Measurements from ENCODE around the gene LRRC36.
"Not testable (repeated sequence)": the region's sequence is repeated elsewhere in the genome, so short reads cannot be mapped to it uniquely, and the experiment has no call there.

LRRC36 gene

GRCh38 chr16:67345401-67345800 is 18.8 kb downstream of the LRRC36 start:
- no peak for DNase-seq

- DNase-seq: no peak
Observed at GRCh38 chr16:67346341-67346740, 19.7 kb downstream of the LRRC36 start.

DNA sequence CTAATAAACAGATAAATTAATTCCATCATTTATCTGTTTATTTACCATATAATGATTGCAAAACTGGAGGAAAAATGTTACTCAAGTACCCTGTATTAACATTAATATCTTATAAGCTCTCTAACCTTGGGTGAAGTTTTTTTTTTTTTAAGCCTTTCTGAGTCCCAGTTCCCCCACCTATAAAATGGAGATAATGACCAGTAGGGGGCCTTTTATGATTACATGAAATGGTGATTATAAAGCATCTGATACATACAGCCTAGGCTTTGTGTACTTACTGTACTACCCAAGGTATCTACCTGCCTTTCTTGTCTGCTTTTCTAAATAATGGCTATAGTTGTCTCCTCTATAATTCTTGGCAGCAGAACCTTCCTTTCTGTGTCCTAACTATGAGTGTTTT is 22.6 kb downstream of the LRRC36 start:
- DNase-seq: no peak

GRCh38 chr16:67350324-67350723 is 23.7 kb downstream of the LRRC36 start:
- DNase-seq: no peak

DNA sequence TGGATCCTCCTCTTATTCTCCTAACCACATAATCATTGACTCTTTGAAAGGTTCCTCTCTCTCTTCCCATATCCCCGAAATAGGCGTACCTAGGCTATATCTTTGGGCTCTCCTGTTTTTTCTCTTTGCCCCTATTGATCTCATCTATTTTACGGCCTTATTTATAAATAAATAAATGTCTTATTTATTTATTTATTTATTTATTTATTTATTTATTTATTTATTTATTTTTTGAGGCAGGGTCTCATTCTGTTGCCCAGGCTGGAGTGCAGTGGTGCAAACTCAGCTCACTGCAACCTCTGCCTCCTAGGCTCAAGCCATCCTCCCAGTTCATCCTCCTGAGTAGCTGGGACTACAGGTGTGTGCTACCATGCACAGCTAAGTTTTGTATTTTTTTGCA is 25.8 kb downstream of the LRRC36 start:
- DNase-seq: not testable (repeated sequence)

- peak; percentile 31 to 50 for DNase-seq
Observed at GRCh38 chr16:67356396-67356795, 29.8 kb downstream of the LRRC36 start.

DNA sequence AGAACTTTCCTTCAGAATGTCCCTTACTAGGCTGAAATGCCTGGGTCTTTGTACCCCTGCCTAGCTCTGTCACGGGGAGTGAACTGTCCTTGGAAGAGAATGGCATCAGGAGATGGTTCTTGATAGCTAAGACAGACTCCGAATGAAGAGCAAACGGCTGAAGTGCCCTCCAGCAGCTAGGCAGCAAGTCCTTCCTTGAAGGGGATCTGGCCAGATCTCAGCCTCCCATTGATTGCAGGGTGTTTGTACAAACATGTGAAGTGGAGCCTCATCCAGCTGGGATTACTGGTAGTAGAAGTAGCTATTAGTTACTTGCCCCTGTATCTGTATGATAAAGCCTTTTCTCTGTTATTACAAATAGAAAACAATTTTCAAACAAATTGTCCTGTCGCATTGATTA is 30.9 kb downstream of the LRRC36 start:
- DNase-seq: peak; percentile 53 to 75

DNA sequence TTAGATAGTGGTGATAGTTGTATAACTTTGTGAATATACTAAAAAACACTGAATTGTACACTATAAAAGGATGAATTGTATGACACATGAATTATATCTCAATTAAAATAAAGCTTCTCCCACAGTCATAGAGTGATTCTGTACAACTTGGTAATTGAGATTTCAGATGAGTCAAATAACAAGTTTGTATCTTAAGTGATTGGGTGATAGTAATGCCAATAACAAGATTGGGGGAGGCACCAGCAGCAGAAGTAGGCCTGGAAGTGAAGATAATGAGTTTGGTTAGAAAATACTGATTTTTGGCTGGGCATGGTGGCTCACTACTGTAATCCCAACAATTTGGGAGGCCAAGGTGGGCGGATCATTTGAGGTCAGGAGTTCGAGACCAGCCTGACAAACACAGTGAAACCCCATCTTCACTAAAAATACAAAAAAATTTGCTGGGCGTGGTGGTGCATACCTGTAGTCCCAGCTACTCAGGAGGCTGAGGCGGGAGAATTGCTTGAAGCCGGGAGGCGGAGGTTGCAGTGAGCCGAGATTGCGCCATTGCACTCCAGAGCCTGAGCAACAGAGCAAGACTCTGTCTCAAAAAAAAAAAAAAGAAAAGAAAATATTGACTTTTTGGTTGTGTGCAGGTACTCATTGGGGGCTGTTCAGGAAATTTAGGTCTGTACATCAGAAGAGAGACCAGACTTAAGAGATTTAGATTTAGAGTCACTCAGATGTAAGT is 33.1 kb downstream of the LRRC36 start:
- not testable (repeated sequence) for DNase-seq

DNA sequence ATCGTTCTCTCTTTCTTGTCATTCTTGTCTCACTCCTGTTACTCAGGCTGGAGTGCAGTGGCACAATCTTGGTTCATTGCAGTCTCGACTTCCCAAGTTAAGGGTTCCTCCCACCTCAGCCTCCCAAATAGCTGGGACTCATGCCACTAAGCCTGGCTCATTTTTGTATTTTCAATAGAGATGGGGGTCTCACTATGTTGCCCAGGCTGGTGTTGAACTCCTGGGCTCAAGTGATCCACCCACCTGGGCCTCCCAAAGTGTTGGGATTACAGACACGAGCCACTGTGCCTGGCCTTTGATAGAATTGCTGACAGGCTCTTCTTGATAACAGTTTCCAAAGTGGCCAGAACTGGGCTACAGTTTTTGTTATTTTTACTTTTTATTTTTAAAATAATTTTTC is 34.4 kb downstream of the LRRC36 start:
- DNase-seq: no peak

DNA sequence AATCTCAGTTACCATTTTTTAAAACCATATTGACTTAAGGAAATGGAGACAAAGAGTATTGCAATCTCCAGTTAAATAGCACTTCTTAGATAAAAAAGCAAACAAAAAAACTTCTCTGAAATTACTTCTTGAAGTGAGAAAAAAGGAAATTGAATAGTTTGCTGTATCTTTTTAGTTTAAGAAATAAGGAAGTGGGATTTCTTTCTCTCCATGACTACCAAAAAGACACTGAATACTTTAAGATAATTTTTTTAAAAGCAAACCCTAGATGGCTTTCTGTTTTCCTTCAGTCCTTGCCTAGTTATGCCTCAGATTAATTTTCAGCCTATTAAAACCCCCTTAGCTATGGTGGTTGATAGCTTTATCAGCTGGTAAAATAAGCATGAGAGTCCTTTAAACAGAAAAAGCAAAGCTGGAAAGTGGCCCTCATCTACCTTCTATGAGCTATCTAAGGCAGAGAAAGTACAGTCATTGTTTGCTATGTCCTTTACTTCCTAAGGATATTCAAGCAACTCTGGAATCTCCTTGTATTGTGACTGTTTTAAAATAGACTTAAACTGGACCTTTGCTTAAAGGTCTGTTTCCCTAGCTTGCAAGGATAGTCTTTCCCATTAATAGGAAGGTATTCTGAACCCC is 38.1 kb downstream of the LRRC36 start:
- DNase-seq: no peak

DNA sequence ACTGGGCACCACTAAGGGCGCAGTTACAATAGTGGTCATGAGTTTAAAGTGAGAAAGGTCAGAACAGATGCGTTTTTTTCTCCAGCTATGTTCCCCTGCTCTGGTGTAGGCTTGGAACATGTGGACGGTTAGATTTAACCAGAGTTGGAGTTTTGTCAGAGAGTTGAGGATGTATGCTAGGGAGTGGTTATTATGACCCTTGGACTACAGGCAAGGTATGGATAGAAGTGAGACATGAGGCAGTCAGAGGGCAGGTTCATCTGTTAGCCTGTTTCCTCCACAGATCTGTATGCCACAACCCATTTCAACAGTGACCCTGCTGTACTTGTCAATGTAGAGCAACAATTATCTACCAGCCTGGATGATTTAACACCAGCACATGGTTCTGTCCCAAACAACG is 44.0 kb downstream of the LRRC36 start:
- DNase-seq: no peak

GRCh38 chr16:67372664-67373063 is 46.0 kb downstream of the LRRC36 start:
- no peak for DNase-seq

GRCh38 chr16:67376012-67376411 is 49.4 kb downstream of the LRRC36 start:
- DNase-seq: not testable (repeated sequence)

- no peak for DNase-seq
Observed at GRCh38 chr16:67378642-67379041, 52.0 kb downstream of the LRRC36 start.

DNA sequence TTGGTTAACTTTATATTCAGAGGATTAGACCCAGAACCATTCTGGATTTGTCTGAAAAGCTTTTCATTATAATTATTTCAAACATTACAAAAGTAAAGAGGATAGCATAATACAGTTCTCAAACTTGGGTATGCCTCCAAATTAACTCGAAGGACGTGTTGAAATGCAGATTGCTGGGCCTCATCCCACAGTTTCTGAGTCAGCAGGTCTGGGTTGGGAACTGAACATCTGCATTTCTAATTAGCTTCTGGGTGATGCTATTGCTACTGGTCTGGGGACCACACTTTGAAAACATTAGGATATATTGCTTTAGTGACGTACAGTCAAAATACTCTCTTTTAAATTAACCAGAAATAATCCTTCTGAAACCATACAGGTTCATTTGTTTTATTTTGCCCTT is 56.7 kb downstream of the LRRC36 start:
- DNase-seq: no peak

DNA sequence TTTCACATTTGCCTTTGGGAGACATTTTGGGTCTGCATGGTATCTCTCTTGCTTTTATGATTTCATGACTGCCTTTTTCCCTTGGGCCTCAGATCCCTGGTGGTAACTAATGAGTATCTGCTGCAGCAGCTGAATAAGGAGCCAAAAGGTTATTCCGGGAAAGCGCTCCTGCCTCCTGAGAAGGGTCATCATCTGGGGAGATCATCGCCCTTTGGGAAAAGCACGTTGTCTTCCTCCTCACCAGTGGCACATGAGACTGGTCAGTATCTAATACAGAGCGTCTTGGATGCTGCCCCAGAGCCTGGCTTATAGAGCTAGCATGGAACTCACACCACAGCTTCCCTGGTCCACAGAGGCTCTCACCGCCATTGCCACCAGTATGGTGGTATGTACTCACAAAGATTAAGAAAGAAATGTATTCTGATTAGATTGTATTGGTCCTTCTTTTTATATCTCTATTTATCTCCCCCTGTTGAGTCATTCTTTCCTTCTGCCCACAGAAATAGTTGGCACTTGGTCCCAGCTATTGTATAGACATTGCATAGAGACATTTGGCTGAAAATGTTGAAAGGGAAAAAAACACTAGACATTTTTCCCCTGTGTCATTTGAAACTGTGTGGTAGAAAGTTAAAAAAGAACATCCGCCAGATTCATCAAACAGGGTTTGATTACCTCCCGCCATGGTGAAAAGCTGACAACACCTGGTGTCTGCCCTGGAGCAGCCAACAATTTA is 58.3 kb downstream of the LRRC36 start:
- DNase-seq: no peak

- no peak for DNase-seq
Observed at GRCh38 chr16:67386861-67387455, 60.3 kb downstream of the LRRC36 start.

DNA sequence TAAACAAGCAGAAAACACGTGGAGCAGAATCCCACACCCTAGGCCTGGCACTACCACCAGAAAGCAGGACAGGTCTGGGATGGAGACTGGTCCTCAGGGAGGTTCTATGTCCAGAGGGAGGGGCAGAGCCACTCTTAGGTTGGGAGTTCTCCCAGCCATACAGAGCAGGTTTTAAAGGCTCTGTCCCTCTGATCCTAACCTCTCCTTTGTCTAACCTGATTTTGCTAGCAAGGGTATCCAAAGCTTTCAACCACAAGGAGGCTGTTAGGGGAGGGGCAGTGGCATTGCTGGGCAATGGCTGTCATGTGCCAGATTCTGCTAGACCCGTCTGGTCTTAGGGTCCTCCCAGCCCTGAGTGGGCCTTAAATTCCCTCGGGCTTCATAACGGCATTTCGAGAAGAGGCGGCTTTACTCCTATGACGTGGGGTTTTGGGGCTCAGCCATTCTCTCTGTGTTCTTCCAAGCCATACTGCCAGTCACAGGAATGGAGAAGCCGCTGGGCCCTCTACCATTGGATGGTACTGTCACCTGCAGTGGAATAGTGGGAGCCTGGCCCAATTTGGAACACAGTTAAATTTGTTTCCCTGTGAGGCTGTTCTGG is 61.0 kb downstream of the LRRC36 start:
- no peak for DNase-seq

GRCh38 chr16:67388191-67388590 is 61.6 kb downstream of the LRRC36 start:
- no peak for DNase-seq

DNA sequence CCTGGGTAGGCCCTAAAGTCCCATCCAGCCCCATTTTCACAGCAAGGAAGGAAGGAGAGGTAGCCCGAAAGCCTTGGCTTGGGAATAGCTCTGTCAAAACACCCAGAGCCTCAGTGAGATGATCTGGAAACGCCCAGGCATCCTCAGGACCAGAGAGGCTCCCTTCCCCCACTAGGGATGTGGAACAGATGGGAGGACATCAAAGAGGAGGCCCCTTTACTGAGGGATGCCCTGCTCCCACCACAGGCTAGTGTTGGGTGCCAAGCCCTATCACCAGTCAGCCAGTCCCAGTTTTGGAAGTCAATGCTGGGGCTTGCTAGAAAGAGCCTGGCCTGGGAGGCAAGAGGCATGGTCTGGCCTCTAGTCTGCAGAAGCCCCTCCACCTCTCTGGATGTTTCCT is 62.0 kb downstream of the LRRC36 start:
- DNase-seq: no peak

DNA sequence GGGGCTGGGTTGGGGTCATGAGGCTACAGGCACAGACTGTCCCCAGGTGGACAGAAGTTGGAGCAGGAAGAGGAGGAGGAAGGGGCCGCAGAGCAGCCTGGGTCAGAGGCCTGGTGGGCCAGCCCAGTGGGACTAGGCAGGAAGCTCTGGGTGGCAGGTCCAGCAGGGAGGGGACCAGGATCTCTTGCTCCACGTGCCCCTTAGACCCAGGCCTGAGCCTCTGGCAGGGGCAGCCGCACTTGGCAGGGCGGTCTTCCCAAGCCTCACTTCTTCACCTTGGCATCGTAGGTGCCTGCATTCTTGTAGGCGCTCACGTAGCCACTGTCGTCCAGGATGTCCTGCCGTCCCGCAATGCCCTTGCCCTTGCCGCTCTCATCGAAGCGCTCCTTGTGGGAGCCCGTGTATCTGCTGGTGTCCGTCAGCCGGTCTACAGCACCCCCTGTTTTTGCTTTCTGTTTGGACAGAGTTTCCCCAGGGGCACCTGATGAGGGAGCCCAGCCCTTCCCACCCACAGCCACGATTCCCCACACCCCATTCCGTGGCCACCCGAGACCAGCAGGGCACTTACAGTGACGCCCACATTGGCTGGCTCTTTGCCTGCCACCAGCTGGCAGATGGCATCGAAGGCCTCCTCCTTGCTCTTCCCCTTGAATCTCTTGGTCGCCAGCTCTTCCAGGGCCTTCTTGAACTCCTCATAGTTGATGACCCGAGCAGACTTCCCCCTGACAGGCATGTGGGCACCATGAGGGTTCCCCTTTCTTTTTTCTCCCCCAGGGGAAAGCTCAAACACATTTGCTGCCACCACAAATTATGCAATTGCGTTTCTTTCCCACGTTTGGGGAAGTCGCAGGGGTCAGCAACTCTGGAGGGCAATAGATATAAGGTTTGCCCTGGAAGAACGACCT is 63.5 kb downstream of the LRRC36 start:
- no peak for DNase-seq

- DNase-seq: no peak
Observed at GRCh38 chr16:67390816-67391423, 64.3 kb downstream of the LRRC36 start.

Measured in NCI-H187 (cell line).